ENCODE results near the gene RGS12.

DNA sequence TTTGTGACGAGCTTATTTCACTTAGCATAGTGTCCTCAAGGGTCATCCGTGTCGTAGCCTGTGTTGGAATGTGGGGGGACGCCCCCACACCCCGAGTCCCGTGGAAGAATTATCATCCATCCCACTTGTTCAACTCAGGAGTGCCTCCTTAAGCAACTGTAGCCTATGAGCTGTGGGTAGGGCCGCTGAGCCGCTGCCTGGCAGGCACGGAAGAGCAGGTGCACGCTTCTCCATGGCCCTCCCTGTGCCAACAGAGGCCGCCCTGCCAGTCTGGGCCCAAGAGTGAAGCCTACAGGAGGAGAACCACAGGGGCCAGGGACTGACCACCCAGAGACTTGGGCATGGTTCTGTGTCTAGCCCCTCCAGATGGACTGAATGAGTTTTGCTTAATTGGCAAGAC lies 2.3 kb upstream of the RGS12 start:
- TF ChIP-seq, protein P1, sequence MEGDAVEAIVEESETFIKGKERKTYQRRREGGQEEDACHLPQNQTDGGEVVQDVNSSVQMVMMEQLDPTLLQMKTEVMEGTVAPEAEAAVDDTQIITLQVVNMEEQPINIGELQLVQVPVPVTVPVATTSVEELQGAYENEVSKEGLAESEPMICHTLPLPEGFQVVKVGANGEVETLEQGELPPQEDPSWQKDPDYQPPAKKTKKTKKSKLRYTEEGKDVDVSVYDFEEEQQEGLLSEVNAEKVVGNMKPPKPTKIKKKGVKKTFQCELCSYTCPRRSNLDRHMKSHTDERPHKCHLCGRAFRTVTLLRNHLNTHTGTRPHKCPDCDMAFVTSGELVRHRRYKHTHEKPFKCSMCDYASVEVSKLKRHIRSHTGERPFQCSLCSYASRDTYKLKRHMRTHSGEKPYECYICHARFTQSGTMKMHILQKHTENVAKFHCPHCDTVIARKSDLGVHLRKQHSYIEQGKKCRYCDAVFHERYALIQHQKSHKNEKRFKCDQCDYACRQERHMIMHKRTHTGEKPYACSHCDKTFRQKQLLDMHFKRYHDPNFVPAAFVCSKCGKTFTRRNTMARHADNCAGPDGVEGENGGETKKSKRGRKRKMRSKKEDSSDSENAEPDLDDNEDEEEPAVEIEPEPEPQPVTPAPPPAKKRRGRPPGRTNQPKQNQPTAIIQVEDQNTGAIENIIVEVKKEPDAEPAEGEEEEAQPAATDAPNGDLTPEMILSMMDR (conservative IDR thresholded peaks at IDR 0.05; ENCODE audit: low read depth, low read length): no peak
- TF ChIP-seq EZH2 (IDR thresholded peaks at IDR 0.05; ENCODE audit: borderline replicate concordance, low read depth, low read length, poor library complexity, severe bottlenecking): no peak

Measured in A673 (cell line).